Neural cell (in vitro differentiated cells): Measurements from ENCODE around the gene CARMIL1.

Experiments used
- CTCF ChIP-seq: fragments of 450-650 bp; IDR thresholded peaks from 2 replicates; pipeline ENCODE4 v1.5.1; 2014; ENCODE audit warnings: antibody characterized with exemption, mild to moderate bottlenecking, moderate library complexity; ENCODE audit not compliant: poor library complexity, severe bottlenecking
- REST ChIP-seq: IDR thresholded peaks from 2 replicates; pipeline ENCODE4 v1.6.1; 2012; ENCODE audit warnings: borderline replicate concordance

GRCh38 chr6:25534942-25535631 is 255.9 kb downstream of the CARMIL1 start:
- TF ChIP-seq REST = no peak
- no peak for TF ChIP-seq CTCF
